SK-N-SH treated with all-trans-retinoic acid at 6 μM for 48 hours (cell line): ENCODE results near the gene ARL5A.

Experiments used
- RARB ChIP-seq: fragments of 250-450 bp; sonication (Bioruptor Pico); IDR thresholded peaks from 2 replicates; pipeline ENCODE4 v1.8.0; 2021; ENCODE audit warnings: mild to moderate bottlenecking, moderate library complexity
- ZFP30 ChIP-seq: fragments of 450-650 bp; formaldehyde crosslinking; IDR thresholded peaks from 2 replicates; pipeline ENCODE4 v1.5.0; 2022; ENCODE audit warnings: mild to moderate bottlenecking, moderate library complexity

DNA sequence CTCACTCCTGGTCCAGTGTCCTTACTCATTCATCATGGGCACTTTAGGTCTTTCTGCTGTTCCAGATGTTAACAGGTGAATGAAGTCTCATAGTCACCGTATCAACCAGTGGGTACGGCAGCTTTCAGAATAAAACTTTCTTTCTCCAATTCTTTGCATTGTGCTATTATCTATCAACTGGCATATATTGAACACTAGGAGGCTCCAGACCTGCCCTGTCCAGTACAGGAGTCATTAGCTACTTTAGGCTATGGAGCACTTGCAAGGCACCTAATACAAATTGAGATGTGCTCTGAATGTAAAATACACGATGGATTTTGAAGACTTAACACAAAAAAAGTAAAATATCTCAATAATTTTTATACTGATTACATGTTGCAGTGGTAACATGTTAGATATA lies 50.7 kb downstream of the ARL5A start:
- TF ChIP-seq ZFP30 (CRISPR knock-in tag) (no peak), RARB (CRISPR knock-in tag) (no peak)
